Neural cell (in vitro differentiated cells): ENCODE results near the gene MRPL3. TPM values are rescaled to one million over a fixed set of nuclear protein-coding genes. Genes with fewer than 3 reads are reported as not detected.

ENCODE experiments used
- H2AFZ ChIP-seq: fragments of 200-600, 300-800 bp; sonication (generic), shearing (Covaris generic); 2 replicates; pipeline ENCODE4 v1.6.0; 2014; ENCODE audit warnings: low read depth, mild to moderate bottlenecking, antibody characterized with exemption, low read length, moderate library complexity
- H3F3A ChIP-seq: fragments of 200-600 bp; shearing (Covaris generic); 2 replicates; pipeline ENCODE4 v1.6.1; 2016; ENCODE audit warnings: mild to moderate bottlenecking, moderate library complexity, mixed read lengths, antibody characterized with exemption, low read length; ENCODE audit not compliant: insufficient read depth, poor library complexity, severe bottlenecking
- H3K27ac ChIP-seq: fragments of 200-600, 300-800 bp; sonication (generic), shearing (Covaris generic); 2 replicates; pipeline ENCODE4 v1.5.1; 2014; ENCODE audit warnings: mild to moderate bottlenecking, low read length, moderate library complexity
- H3K27me3 ChIP-seq: fragments of 300-800, 200-600 bp; sonication (generic), shearing (Covaris generic); 2 replicates; pipeline ENCODE4 v1.6.0; 2014; ENCODE audit warnings: mild to moderate bottlenecking, low read depth, low read length, moderate library complexity; ENCODE audit not compliant: insufficient read depth
- H3K36me3 ChIP-seq: fragments of 300-800, 200-600 bp; sonication (generic), shearing (Covaris generic); 2 replicates; pipeline ENCODE4 v1.5.1; 2014; ENCODE audit warnings: mild to moderate bottlenecking, antibody characterized with exemption, low read length, moderate library complexity; ENCODE audit not compliant: insufficient read depth
- H3K4me2 ChIP-seq: fragments of 300-800, 200-600 bp; sonication (generic), shearing (Covaris generic); 2 replicates; pipeline ENCODE4 v1.6.0; 2014; ENCODE audit warnings: mild to moderate bottlenecking, low read length
- H3K4me3 ChIP-seq: fragments of 300-800, 200-600 bp; sonication (generic), shearing (Covaris generic); 2 replicates; pipeline ENCODE4 v1.5.1; 2014; ENCODE audit warnings: mild to moderate bottlenecking, low read length, moderate library complexity
- H3K79me2 ChIP-seq: fragments of 200-600 bp; shearing (Covaris generic); replicated peaks from 2 replicates; pipeline ENCODE4 v1.6.0; 2014; ENCODE audit warnings: mild to moderate bottlenecking, low read length, moderate library complexity; ENCODE audit not compliant: insufficient read depth
- H3K9ac ChIP-seq: fragments of 300-800, 200-600 bp; sonication (generic), shearing (Covaris generic); 2 replicates; pipeline ENCODE4 v1.6.1; 2016; ENCODE audit warnings: mild to moderate bottlenecking, low read length, mixed read lengths
- H3K9me2 ChIP-seq: fragments of 200-600 bp; shearing (Covaris generic); 2 replicates; pipeline ENCODE4 v1.6.1; 2016; ENCODE audit warnings: mild to moderate bottlenecking, low read length, mixed read lengths; ENCODE audit not compliant: insufficient read depth
- H3K9me3 ChIP-seq: fragments of 200-600, 300-800 bp; sonication (generic), shearing (Covaris generic); 2 replicates; pipeline ENCODE4 v1.6.1; 2016; ENCODE audit warnings: mild to moderate bottlenecking, mixed run types, low read length, moderate library complexity, mixed read lengths
- H4K20me1 ChIP-seq: fragments of 200-600 bp; shearing (Covaris generic); 2 replicates; pipeline ENCODE4 v1.6.1; 2016; ENCODE audit warnings: mild to moderate bottlenecking, mixed run types; ENCODE audit not compliant: insufficient read depth
- EP300 ChIP-seq: fragments of 450-650 bp; conservative IDR thresholded peaks from 2 replicates; pipeline ENCODE4 v1.6.1; 2014; ENCODE audit warnings: antibody characterized with exemption, mild to moderate bottlenecking, moderate library complexity; ENCODE audit not compliant: poor library complexity, severe bottlenecking
- EZH2 ChIP-seq: fragments of 200-600, 300-800 bp; shearing (Covaris generic), sonication (generic); IDR thresholded peaks from 2 replicates; pipeline ENCODE4 v1.6.1; 2014; ENCODE audit warnings: antibody characterized with exemption, low read length, borderline replicate concordance, mild to moderate bottlenecking; ENCODE audit not compliant: insufficient read depth, poor library complexity, severe bottlenecking
- MXI1 ChIP-seq: fragments of 450-650 bp; conservative IDR thresholded peaks from 2 replicates; pipeline ENCODE4 v1.6.1; 2014; ENCODE audit warnings: antibody characterized with exemption, mild to moderate bottlenecking; ENCODE audit not compliant: poor library complexity, severe bottlenecking
- POLR2AphosphoS5 ChIP-seq: IDR thresholded peaks from 2 replicates; pipeline ENCODE4 v1.6.1; 2012
- RAD21 ChIP-seq: fragments of 450-650 bp; conservative IDR thresholded peaks from 2 replicates; pipeline ENCODE4 v1.6.1; 2014; ENCODE audit warnings: antibody characterized with exemption, mild to moderate bottlenecking, moderate library complexity
- SMC3 ChIP-seq: fragments of 450-650 bp; conservative IDR thresholded peaks from 2 replicates; pipeline ENCODE4 v1.6.1; 2014; ENCODE audit warnings: antibody characterized with exemption, mild to moderate bottlenecking, moderate library complexity; ENCODE audit not compliant: poor library complexity
- TAF1 ChIP-seq: IDR thresholded peaks from 2 replicates; pipeline ENCODE4 v1.6.1; 2012; ENCODE audit warnings: low read depth
- polyA plus RNA-seq: library from polyadenylated mRNA; depleted of rRNA; stranded (reverse); fragments of >200 nt; gene quantifications from 2 replicates; pipeline ENCODE4 v1.2.3, GENCODE V29; 2014
- TF ChIP-seq, protein P1 (sequence below): fragments of 450-650 bp; IDR thresholded peaks from 2 replicates; pipeline ENCODE4 v1.5.1; 2014; ENCODE audit warnings: antibody characterized with exemption, mild to moderate bottlenecking, moderate library complexity; ENCODE audit not compliant: poor library complexity, severe bottlenecking
- TF ChIP-seq, protein P2 (sequence below): IDR thresholded peaks from 2 replicates; pipeline ENCODE4 v1.6.1; 2012; ENCODE audit warnings: borderline replicate concordance

Gene MRPL3
- polyA plus RNA-seq, 1 donor from 2014 or later: 112 TPM

DNA sequence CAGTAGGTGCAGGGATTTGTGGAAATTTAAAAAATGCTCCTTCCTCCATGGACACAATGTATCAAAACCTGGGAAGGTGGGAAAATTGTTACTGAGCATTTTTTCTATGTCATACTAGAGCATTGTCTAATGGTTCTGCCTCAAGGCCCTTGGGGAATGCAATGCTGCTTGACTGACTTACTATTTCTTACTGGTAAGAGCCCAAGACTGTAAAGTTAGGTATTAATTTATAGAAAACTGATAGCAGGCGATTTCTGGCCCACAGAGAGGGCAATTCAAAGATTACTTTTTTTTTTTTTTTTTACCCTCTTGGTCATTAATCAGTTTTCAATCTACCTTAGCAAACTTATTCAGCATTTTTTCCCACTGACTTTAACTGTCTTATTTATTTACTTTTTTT is 38.5 kb upstream of the MRPL3 start:
- Histone ChIP-seq H3F3A (no peaks in the 10 kb centered on the region), H4K20me1 (no peaks in the 10 kb centered on the region), H3K79me2 (no peaks in the 10 kb centered on the region), H3K4me3 (no peak overlapping the region), H3K9ac (no peak overlapping the region), H3K27ac (no peak overlapping the region), H3K27me3 (no peaks in the 10 kb centered on the region), H3K36me3 (no peaks in the 10 kb centered on the region), H2AFZ (no peak overlapping the region), H3K9me3 (no peaks in the 10 kb centered on the region), H3K9me2 (no peaks in the 10 kb centered on the region), H3K4me2 (no peak overlapping the region)
- TF ChIP-seq EZH2: no peak
- TF ChIP-seq RAD21: no peak
- TF ChIP-seq, protein P1, sequence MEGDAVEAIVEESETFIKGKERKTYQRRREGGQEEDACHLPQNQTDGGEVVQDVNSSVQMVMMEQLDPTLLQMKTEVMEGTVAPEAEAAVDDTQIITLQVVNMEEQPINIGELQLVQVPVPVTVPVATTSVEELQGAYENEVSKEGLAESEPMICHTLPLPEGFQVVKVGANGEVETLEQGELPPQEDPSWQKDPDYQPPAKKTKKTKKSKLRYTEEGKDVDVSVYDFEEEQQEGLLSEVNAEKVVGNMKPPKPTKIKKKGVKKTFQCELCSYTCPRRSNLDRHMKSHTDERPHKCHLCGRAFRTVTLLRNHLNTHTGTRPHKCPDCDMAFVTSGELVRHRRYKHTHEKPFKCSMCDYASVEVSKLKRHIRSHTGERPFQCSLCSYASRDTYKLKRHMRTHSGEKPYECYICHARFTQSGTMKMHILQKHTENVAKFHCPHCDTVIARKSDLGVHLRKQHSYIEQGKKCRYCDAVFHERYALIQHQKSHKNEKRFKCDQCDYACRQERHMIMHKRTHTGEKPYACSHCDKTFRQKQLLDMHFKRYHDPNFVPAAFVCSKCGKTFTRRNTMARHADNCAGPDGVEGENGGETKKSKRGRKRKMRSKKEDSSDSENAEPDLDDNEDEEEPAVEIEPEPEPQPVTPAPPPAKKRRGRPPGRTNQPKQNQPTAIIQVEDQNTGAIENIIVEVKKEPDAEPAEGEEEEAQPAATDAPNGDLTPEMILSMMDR: no peak
- TF ChIP-seq EP300: no peak

GRCh38 chr3:131540821-131541220 is 38.0 kb upstream of the MRPL3 start:
- H3K9me2 ChIP-seq: no peaks in the 10 kb centered on the region
- no peak overlapping the region for H3K27ac ChIP-seq
- no peaks in the 10 kb centered on the region for H3K79me2 ChIP-seq
- H3K9ac ChIP-seq: no peak overlapping the region
- TF ChIP-seq MXI1 (no peak), RAD21 (no peak), EZH2 (no peak), POLR2AphosphoS5 (no peak), SMC3 (no peak), TAF1 (no peak), EP300 (no peak)
- TF ChIP-seq, protein P2, sequence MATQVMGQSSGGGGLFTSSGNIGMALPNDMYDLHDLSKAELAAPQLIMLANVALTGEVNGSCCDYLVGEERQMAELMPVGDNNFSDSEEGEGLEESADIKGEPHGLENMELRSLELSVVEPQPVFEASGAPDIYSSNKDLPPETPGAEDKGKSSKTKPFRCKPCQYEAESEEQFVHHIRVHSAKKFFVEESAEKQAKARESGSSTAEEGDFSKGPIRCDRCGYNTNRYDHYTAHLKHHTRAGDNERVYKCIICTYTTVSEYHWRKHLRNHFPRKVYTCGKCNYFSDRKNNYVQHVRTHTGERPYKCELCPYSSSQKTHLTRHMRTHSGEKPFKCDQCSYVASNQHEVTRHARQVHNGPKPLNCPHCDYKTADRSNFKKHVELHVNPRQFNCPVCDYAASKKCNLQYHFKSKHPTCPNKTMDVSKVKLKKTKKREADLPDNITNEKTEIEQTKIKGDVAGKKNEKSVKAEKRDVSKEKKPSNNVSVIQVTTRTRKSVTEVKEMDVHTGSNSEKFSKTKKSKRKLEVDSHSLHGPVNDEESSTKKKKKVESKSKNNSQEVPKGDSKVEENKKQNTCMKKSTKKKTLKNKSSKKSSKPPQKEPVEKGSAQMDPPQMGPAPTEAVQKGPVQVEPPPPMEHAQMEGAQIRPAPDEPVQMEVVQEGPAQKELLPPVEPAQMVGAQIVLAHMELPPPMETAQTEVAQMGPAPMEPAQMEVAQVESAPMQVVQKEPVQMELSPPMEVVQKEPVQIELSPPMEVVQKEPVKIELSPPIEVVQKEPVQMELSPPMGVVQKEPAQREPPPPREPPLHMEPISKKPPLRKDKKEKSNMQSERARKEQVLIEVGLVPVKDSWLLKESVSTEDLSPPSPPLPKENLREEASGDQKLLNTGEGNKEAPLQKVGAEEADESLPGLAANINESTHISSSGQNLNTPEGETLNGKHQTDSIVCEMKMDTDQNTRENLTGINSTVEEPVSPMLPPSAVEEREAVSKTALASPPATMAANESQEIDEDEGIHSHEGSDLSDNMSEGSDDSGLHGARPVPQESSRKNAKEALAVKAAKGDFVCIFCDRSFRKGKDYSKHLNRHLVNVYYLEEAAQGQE: no peak
- TF ChIP-seq, protein P1: no peak
- H3K27me3 ChIP-seq: no peaks in the 10 kb centered on the region
- H3K4me2 ChIP-seq: no peak overlapping the region
- no peaks in the 10 kb centered on the region for H3K36me3 ChIP-seq
- no peaks in the 10 kb centered on the region for H3K9me3 ChIP-seq
- no peaks in the 10 kb centered on the region for H3F3A ChIP-seq
- H3K4me3 ChIP-seq: no peak overlapping the region
- H4K20me1 ChIP-seq: no peaks in the 10 kb centered on the region
- no peak overlapping the region for H2AFZ ChIP-seq
